ENCODE data around the gene JAKMIP3.
A peak's percentile ranks its signal among the peaks of the same experiment; 100 is the strongest.

JAKMIP3 gene

DNA sequence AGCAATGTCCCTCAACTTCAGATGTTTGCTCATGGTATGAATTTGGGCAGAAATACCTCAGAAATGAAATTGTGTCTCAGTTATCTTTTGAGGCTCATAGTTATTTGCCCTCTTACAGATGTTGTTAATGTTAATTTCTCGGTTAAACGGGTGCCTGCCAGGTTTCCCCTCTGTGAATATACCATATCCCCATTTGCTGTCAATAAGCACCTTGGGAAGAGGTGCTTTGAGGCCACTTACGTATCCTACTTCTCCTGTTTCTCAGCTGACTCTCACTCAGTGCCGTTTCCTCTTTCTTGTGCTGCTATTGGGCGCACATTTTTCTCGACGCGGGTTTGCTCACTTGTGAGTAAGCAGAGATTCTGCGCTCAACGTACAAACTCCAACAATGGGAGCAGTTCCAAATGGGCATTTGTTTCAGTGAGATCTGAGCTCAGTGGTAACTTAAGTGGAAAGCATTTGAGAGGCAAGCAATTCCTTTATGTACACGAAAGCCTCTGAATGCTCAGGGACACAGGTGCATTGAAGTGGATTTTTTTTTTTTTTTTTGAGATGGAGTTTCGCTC, 34.8 kb upstream of the JAKMIP3 start:
- Histone ChIP-seq H3K27me3 (ENCODE audit: low read depth, low read length) (peaks cover 4% of the 10 kb centered on the region), H3K4me1 (ENCODE audit: control insufficient read depth in 1 of 2, insufficient read depth in 2 of 2, low read length in 2 of 2) (peaks cover 0 to 6% of the 10 kb centered on the region in 2 donors), H3K36me3 (ENCODE audit: control insufficient read depth in 1 of 2, insufficient read depth in 2 of 2, low read length in 2 of 2) (no peaks in the 10 kb centered on the region), H3K4me3 (ENCODE audit: low read depth in 1 of 2, low read length in 2 of 2) (no peak overlapping the region), H3K27ac (ENCODE audit: low read length) (no peak overlapping the region), H3K9me3 (ENCODE audit: control insufficient read depth in 1 of 2, low read length in 2 of 2) (no peaks in the 10 kb centered on the region)

GRCh38 chr10:132033632-132034031, 32.1 kb upstream of the JAKMIP3 start:
- Histone ChIP-seq H3K27ac (ENCODE audit: low read length) (no peak overlapping the region), H3K4me1 (ENCODE audit: control insufficient read depth in 1 of 2, insufficient read depth in 2 of 2, low read length in 2 of 2) (peaks cover 0 to 18% of the 10 kb centered on the region in 2 donors), H3K27me3 (ENCODE audit: low read depth, low read length) (peaks cover 13% of the 10 kb centered on the region), H3K4me3 (ENCODE audit: low read depth in 1 of 2, low read length in 2 of 2) (no peak overlapping the region), H3K36me3 (ENCODE audit: control insufficient read depth in 1 of 2, insufficient read depth in 2 of 2, low read length in 2 of 2) (no peaks in the 10 kb centered on the region), H3K9me3 (ENCODE audit: control insufficient read depth in 1 of 2, low read length in 2 of 2) (no peaks in the 10 kb centered on the region)

DNA sequence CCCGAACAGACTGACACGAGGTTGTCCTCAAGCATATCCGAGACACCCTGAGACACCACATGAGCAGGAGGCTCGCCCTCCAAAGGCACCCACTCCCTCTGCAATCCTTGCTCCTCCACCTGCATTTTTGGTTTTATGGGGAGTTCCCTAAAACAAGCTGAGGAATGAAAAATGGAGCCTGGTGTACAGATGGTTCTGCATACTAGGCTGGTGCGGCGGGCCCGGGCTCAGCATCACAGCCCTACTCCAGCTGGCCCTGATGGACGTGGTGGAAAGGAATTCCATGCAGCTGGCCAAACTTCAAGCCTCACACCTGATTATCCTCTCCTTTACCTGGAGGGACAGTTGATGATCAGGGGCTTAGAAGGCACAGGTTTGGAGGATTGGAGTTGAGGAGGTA, 30.3 kb upstream of the JAKMIP3 start:
- peak overlapping the region in 1 of 2 donors; percentile 65 for H3K4me3 ChIP-seq (ENCODE audit: low read depth in 1 of 2, low read length in 2 of 2)
- H3K36me3 ChIP-seq (ENCODE audit: control insufficient read depth in 1 of 2, insufficient read depth in 2 of 2, low read length in 2 of 2): no peaks in the 10 kb centered on the region
- peaks cover 13% of the 10 kb centered on the region for H3K27me3 ChIP-seq (ENCODE audit: low read depth, low read length)
- no peak overlapping the region for H3K27ac ChIP-seq (ENCODE audit: low read length)
- no peaks in the 10 kb centered on the region for H3K9me3 ChIP-seq (ENCODE audit: control insufficient read depth in 1 of 2, low read length in 2 of 2)
- H3K4me1 ChIP-seq (ENCODE audit: control insufficient read depth in 1 of 2, insufficient read depth in 2 of 2, low read length in 2 of 2): peaks cover 0 to 18% of the 10 kb centered on the region in 2 donors

DNA sequence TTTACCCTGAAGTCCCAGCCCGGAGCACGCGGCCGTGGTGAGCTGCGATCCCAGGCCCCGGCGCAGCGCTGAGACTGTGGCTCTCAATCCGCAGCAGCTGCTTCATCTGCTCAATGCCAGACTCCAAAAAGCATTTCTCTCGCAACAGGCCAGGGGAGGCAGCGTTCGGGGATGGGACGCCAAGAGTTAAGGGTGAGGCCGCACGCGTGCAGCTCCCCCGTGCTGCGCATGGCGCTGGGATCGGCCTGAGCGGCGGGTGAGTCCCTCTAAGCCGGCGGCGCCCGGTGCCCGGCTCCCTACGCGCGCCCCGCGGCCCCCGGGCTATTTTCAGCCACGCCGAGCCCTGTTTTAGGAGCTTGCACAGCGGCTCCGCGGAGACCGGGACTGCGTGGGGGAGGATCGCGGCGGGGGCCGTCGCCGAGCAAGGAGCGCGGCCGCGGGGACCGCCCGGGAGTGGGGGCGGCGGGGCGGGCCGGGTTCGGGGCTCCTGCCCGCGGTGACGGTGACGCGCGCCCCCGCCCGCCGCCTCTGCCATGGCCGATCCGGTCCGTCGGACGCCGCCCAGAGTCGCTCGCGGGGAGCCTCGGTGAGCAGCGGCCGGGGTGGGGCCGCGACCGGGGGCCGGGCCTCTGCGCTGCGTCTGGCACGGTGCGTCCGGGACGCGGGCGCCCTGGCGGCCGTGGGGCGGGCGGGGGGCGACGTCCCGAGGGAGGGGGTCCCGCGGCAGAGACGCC, 29.4 kb upstream of the JAKMIP3 start:
- peak overlapping the region in 1 of 2 donors; percentile 65 for H3K4me3 ChIP-seq (ENCODE audit: low read depth in 1 of 2, low read length in 2 of 2)
- H3K4me1 ChIP-seq (ENCODE audit: control insufficient read depth in 1 of 2, insufficient read depth in 2 of 2, low read length in 2 of 2): peaks cover 0 to 18% of the 10 kb centered on the region in 2 donors
- no peak overlapping the region for H3K27ac ChIP-seq (ENCODE audit: low read length)
- peaks cover 13% of the 10 kb centered on the region for H3K27me3 ChIP-seq (ENCODE audit: low read depth, low read length)
- no peaks in the 10 kb centered on the region for H3K9me3 ChIP-seq (ENCODE audit: control insufficient read depth in 1 of 2, low read length in 2 of 2)
- H3K36me3 ChIP-seq (ENCODE audit: control insufficient read depth in 1 of 2, insufficient read depth in 2 of 2, low read length in 2 of 2): no peaks in the 10 kb centered on the region

DNA sequence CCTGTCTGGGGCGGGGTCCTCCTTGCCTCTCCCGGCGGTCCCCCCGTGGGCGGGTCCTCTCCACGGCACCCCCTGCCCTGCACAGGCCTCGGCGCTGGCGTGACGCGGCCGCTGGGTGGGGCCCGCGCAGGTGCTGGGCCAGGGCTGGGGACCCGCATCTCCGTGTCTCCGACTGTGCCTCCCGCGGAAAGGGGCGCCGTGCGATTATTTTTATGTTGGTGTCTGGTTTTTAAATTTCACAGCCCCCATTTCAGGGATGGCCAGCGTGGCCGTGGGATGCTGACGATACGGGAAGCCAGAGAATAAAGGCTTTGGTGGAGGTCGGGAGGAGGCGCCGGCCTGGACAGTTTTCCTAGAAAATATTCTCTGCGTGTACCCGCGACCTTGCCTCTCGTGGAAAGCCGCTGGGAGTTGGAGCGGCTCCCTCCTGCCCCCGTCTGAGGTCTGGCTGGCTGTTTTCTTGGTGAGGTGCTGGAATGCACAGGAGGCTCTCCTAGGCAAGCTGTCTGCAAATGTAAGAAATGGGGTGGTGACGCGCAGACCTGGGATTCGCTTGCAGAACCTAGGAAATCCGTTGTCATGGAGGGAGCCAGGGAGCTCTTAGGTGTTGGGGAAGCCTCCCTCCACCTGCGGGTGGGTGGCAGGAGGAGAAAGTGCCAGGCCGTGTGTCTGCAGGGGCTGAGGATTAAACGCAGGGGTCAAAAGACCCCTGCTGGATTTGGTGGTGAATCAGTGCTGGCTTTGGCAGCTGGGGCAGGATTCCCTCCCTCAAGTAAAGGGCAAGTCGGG, 28.7 kb upstream of the JAKMIP3 start:
- peak overlapping the region in 1 of 2 donors; percentile 63 for H3K4me3 ChIP-seq (ENCODE audit: low read depth in 1 of 2, low read length in 2 of 2)
- H3K9me3 ChIP-seq (ENCODE audit: control insufficient read depth in 1 of 2, low read length in 2 of 2): no peaks in the 10 kb centered on the region
- peaks cover 0 to 18% of the 10 kb centered on the region in 2 donors for H3K4me1 ChIP-seq (ENCODE audit: control insufficient read depth in 1 of 2, insufficient read depth in 2 of 2, low read length in 2 of 2)
- peaks cover 9% of the 10 kb centered on the region for H3K27me3 ChIP-seq (ENCODE audit: low read depth, low read length)
- H3K36me3 ChIP-seq (ENCODE audit: control insufficient read depth in 1 of 2, insufficient read depth in 2 of 2, low read length in 2 of 2): no peaks in the 10 kb centered on the region
- no peak overlapping the region for H3K27ac ChIP-seq (ENCODE audit: low read length)

DNA sequence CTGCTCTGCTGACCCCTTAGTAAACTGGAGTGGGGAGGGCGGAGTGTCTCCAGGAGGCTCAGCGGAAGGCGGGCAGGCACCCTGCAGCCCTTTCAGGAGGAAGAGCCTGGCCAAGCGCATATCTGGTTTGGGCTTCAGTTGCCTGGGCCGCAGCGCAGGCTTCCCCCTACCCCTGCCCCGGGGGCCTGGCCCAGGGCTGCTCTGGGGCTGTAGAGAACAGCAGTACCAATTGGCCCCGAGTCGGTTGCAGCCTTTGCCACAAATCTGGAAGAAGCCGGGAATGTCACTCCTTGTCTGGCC, 28.1 kb upstream of the JAKMIP3 start:
- Histone ChIP-seq H3K4me3 (ENCODE audit: low read depth in 1 of 2, low read length in 2 of 2) (no peak overlapping the region), H3K27ac (ENCODE audit: low read length) (no peak overlapping the region), H3K27me3 (ENCODE audit: low read depth, low read length) (peaks cover 9% of the 10 kb centered on the region), H3K4me1 (ENCODE audit: control insufficient read depth in 1 of 2, insufficient read depth in 2 of 2, low read length in 2 of 2) (peaks cover 0 to 18% of the 10 kb centered on the region in 2 donors), H3K36me3 (ENCODE audit: control insufficient read depth in 1 of 2, insufficient read depth in 2 of 2, low read length in 2 of 2) (no peaks in the 10 kb centered on the region), H3K9me3 (ENCODE audit: control insufficient read depth in 1 of 2, low read length in 2 of 2) (no peaks in the 10 kb centered on the region)

GRCh38 chr10:132039371-132039770, 26.4 kb upstream of the JAKMIP3 start:
- Histone ChIP-seq H3K4me1 (ENCODE audit: control insufficient read depth in 1 of 2, insufficient read depth in 2 of 2, low read length in 2 of 2) (peaks cover 0 to 18% of the 10 kb centered on the region in 2 donors), H3K36me3 (ENCODE audit: control insufficient read depth in 1 of 2, insufficient read depth in 2 of 2, low read length in 2 of 2) (no peaks in the 10 kb centered on the region), H3K9me3 (ENCODE audit: control insufficient read depth in 1 of 2, low read length in 2 of 2) (no peaks in the 10 kb centered on the region), H3K4me3 (ENCODE audit: low read depth in 1 of 2, low read length in 2 of 2) (no peak overlapping the region), H3K27me3 (ENCODE audit: low read depth, low read length) (peaks cover 9% of the 10 kb centered on the region), H3K27ac (ENCODE audit: low read length) (no peak overlapping the region)

DNA sequence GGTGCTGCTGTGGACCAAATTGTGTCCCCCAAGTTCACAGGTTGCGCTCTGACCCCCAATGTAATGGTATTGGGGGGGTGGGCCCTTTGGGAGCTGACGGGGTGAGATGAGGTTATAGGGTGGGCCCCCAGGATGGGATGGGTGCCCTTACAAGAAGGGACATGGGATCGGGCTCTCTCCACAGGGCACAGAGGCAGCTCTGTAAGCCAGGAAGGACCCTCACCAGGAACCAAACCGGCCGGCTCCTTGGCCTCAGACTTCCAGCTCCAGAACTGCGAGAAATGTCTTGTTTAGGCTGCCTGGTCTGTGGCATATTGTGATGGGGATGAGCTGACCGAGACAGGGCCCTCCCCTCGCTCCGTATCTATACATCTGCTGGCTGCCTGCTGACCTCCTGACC, 25.7 kb upstream of the JAKMIP3 start:
- Histone ChIP-seq H3K27ac (ENCODE audit: low read length) (no peak overlapping the region), H3K9me3 (ENCODE audit: control insufficient read depth in 1 of 2, low read length in 2 of 2) (no peaks in the 10 kb centered on the region), H3K36me3 (ENCODE audit: control insufficient read depth in 1 of 2, insufficient read depth in 2 of 2, low read length in 2 of 2) (no peaks in the 10 kb centered on the region), H3K27me3 (ENCODE audit: low read depth, low read length) (peaks cover 9% of the 10 kb centered on the region), H3K4me3 (ENCODE audit: low read depth in 1 of 2, low read length in 2 of 2) (no peak overlapping the region), H3K4me1 (ENCODE audit: control insufficient read depth in 1 of 2, insufficient read depth in 2 of 2, low read length in 2 of 2) (peaks cover 0 to 18% of the 10 kb centered on the region in 2 donors)

DNA sequence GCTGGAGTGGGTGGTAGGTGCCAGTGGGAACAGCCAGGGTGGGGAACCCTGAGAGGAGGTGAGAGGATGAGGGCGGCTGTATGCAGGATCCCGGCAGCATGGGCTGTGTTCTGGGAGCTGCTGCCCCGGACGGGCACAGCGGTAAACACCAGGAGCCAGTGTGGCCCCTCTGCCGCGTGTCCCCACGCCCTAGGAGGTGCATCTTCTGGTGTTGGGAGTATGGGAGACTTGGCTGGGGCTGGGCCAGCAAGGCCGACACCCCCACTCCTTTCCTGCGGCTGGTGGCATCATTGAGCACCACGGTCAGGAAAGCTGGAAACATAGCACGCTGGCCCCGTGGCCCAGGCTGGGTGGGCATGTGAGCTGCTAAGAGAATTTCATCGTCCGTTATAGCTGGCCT, 24.4 kb upstream of the JAKMIP3 start:
- Histone ChIP-seq H3K4me3 (ENCODE audit: low read depth in 1 of 2, low read length in 2 of 2) (no peak overlapping the region), H3K4me1 (ENCODE audit: control insufficient read depth in 1 of 2, insufficient read depth in 2 of 2, low read length in 2 of 2) (peaks cover 0 to 8% of the 10 kb centered on the region in 2 donors), H3K9me3 (ENCODE audit: control insufficient read depth in 1 of 2, low read length in 2 of 2) (no peaks in the 10 kb centered on the region), H3K27me3 (ENCODE audit: low read depth, low read length) (peaks cover 9% of the 10 kb centered on the region), H3K27ac (ENCODE audit: low read length) (no peak overlapping the region), H3K36me3 (ENCODE audit: control insufficient read depth in 1 of 2, insufficient read depth in 2 of 2, low read length in 2 of 2) (no peaks in the 10 kb centered on the region)

DNA sequence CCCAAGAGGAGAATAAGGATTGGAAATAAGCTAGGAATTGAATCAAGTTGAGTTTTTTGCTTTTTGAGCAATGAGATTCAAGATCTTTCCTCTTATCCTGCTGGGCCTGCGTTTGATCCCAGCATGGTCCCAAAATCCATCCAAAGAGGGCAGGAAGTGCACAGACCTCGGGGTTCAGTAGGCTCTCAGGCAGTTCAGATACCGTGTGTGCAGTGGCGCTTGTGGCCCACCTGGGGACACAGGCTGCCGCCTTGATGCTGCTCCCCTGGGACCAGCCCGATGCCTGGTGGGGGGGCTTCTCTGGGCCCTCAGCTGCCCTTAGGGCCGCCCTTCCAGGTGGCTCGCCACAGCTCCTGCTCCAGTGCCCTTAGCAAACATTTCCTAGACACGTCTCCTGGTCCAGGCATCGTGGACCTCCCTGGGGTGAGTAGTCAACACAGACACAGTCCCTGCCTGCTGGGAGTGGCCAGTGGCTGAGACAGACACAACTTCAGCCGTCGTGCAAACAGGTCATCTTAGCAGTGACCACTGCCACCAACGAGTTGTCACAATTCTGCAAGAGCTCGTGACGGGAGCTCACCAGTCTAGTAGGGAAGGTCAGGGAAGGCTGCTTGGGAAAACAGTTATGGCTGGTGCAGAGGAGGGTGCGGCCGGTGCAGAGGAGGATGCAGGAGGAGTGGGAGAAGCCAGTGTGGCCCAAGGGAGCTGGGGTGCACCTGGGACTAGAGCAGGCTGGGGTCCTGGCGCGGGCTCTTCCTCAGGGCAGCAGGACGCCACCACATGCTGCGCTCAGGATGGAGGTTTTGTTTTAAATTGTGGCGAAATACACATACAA, 21.7 kb upstream of the JAKMIP3 start:
- no peak overlapping the region for H3K27ac ChIP-seq (ENCODE audit: low read length)
- H3K4me3 ChIP-seq (ENCODE audit: low read depth in 1 of 2, low read length in 2 of 2): no peak overlapping the region
- H3K9me3 ChIP-seq (ENCODE audit: control insufficient read depth in 1 of 2, low read length in 2 of 2): no peaks in the 10 kb centered on the region
- no peaks in the 10 kb centered on the region for H3K4me1 ChIP-seq (ENCODE audit: control insufficient read depth in 1 of 2, insufficient read depth in 2 of 2, low read length in 2 of 2)
- no peaks in the 10 kb centered on the region for H3K36me3 ChIP-seq (ENCODE audit: control insufficient read depth in 1 of 2, insufficient read depth in 2 of 2, low read length in 2 of 2)
- no peaks in the 10 kb centered on the region for H3K27me3 ChIP-seq (ENCODE audit: low read depth, low read length)

GRCh38 chr10:132044803-132045202, 20.9 kb upstream of the JAKMIP3 start:
- no peaks in the 10 kb centered on the region for H3K4me1 ChIP-seq (ENCODE audit: control insufficient read depth in 1 of 2, insufficient read depth in 2 of 2, low read length in 2 of 2)
- no peaks in the 10 kb centered on the region for H3K9me3 ChIP-seq (ENCODE audit: control insufficient read depth in 1 of 2, low read length in 2 of 2)
- H3K4me3 ChIP-seq (ENCODE audit: low read depth in 1 of 2, low read length in 2 of 2): no peak overlapping the region
- no peaks in the 10 kb centered on the region for H3K27me3 ChIP-seq (ENCODE audit: low read depth, low read length)
- H3K36me3 ChIP-seq (ENCODE audit: control insufficient read depth in 1 of 2, insufficient read depth in 2 of 2, low read length in 2 of 2): no peaks in the 10 kb centered on the region
- no peak overlapping the region for H3K27ac ChIP-seq (ENCODE audit: low read length)

All from muscle layer of duodenum (tissue), 2 donors.